HCT116 (cell line): ENCODE results near the gene VRK1. TPM values are rescaled to one million over a fixed set of nuclear protein-coding genes. Genes with fewer than 3 reads are reported as not detected.

Source experiments
- ATAC-seq: fragments of 200-7000 bp; cut with Tn5 transposase; 2 replicates; pipeline ENCODE4 v1.9.1; 2020; ENCODE audit warnings: mild to moderate bottlenecking, moderate library complexity
- BruUV-seq: library from RNA; stranded (reverse); fragments of 400-500 nt; replicated peaks from 2 replicates; lab custom pipeline; 2021; lab: Mats Ljungman, UMichigan
- CTCF ChIA-PET: fragments of 300-600 bp; sonication (Branson Sonifier 250); formaldehyde crosslinking; loops from one replicate; lab custom pipeline; 2021; ENCODE audit warnings: antibody characterized with exemption; lab: Charles Lee
- POLR2A ChIA-PET: fragments of 300-600, 350-600 bp; sonication (Branson Sonifier 250); formaldehyde crosslinking; loops from one replicate; lab custom pipeline; 2021; ENCODE audit warnings: antibody characterized with exemption; lab: Charles Lee
- RAD21 ChIA-PET, 2 experiments: fragments of 300-600 bp; sonication (Branson Sonifier 250); formaldehyde crosslinking; loops; one replicate each; lab custom pipeline; 2023; ENCODE audit warnings: low total read pairs in 2 of 2; ENCODE audit not compliant: uncharacterized antibody in 2 of 2, unreplicated experiment in 2 of 2, low non-redundant PET in 1 of 2; lab: Charles Lee
- DNase-seq: peaks from one replicate; pipeline ENCODE4 v3.0.0-alpha.2; 2010; ENCODE audit warnings: low read depth, low spot score
- H2AFZ ChIP-seq: fragments of 200-600 bp; shearing (Covaris generic), sonication (generic); 2 replicates; pipeline ENCODE4 v1.6.1; 2017; ENCODE audit warnings: low read depth, mixed run types, mixed read lengths, antibody characterized with exemption, low read length; ENCODE audit not compliant: poor library complexity, severe bottlenecking
- H3K27ac ChIP-seq: 2 replicates; pipeline ENCODE4 v1.5.1; 2012; ENCODE audit warnings: low read depth, low read length
- H3K27me3 ChIP-seq: fragments of 200-600 bp; sonication (generic); 2 replicates; pipeline ENCODE4 v1.6.1; 2016; ENCODE audit warnings: mixed run types, low read length, mixed read lengths; ENCODE audit not compliant: insufficient read depth
- H3K36me3 ChIP-seq, 2 experiments: fragments of 200-500 bp in 1 of 2; fragments of 200-600 bp in 1 of 2; sonication (Bioruptor generic) in 1 of 2; sonication (generic) in 1 of 2; 2 replicates each; pipeline versions ENCODE4 v1.5.1 to v1.6.1; 2014 to 2016; ENCODE audit warnings: low read length in 2 of 2, inconsistent platforms in 1 of 2, mixed read lengths in 1 of 2, mixed run types in 1 of 2; ENCODE audit not compliant: insufficient read depth in 2 of 2, control insufficient read depth in 1 of 2
- H3K4me1 ChIP-seq, 2 experiments: fragments of 200-600 bp in 1 of 2; sonication (generic) in 1 of 2; 2 replicates each; pipeline versions ENCODE4 v1.5.1 to v1.6.1; 2012 to 2017; ENCODE audit warnings: low read length in 2 of 2, inconsistent platforms in 1 of 2, mild to moderate bottlenecking in 1 of 2, mixed read lengths in 1 of 2, mixed run types in 1 of 2, moderate library complexity in 1 of 2; ENCODE audit not compliant: insufficient read depth in 2 of 2, control insufficient read depth in 1 of 2
- H3K4me2 ChIP-seq: fragments of 200-600 bp; sonication (generic); 2 replicates; pipeline ENCODE4 v1.6.1; 2017; ENCODE audit warnings: mixed run types, low read length, mixed read lengths
- H3K4me3 ChIP-seq, 2 experiments: fragments of 200-600 bp in 1 of 2; sonication (generic) in 1 of 2; replicated peaks in 1 of 2; 2 replicates each; pipeline ENCODE4 v1.5.1; 2011 to 2016; ENCODE audit warnings: low read length in 2 of 2, control low read depth in 1 of 2, low read depth in 1 of 2, mild to moderate bottlenecking in 1 of 2, mixed read lengths in 1 of 2, mixed run types in 1 of 2
- H3K79me2 ChIP-seq: fragments of 200-600 bp; sonication (generic); 2 replicates; pipeline ENCODE4 v1.6.1; 2017; ENCODE audit warnings: mild to moderate bottlenecking, mixed run types, low read length, moderate library complexity, mixed read lengths; ENCODE audit not compliant: insufficient read depth
- H3K9ac ChIP-seq: fragments of 200-600 bp; sonication (generic); 2 replicates; pipeline ENCODE4 v1.6.1; 2016; ENCODE audit warnings: low read length, mixed read lengths
- H3K9me2 ChIP-seq: fragments of 200-600 bp; sonication (generic), shearing (Covaris generic); 2 replicates; pipeline ENCODE4 v1.6.1; 2017; ENCODE audit warnings: mixed run types, mild to moderate bottlenecking, moderate library complexity; ENCODE audit not compliant: insufficient read depth
- H3K9me3 ChIP-seq, 2 experiments: fragments of 200-500 bp in 1 of 2; fragments of 200-600 bp in 1 of 2; sonication (Bioruptor generic) in 1 of 2; sonication (generic) in 1 of 2; 2 replicates each; pipeline ENCODE4 v1.6.1; 2014 to 2017; ENCODE audit warnings: low read length in 2 of 2, mixed read lengths in 2 of 2, inconsistent platforms in 1 of 2, low read depth in 1 of 2, mild to moderate bottlenecking in 1 of 2, mixed run types in 1 of 2, moderate library complexity in 1 of 2; ENCODE audit not compliant: control insufficient read depth in 1 of 2, insufficient read depth in 1 of 2
- H4K20me1 ChIP-seq: fragments of 200-600 bp; sonication (generic), shearing (Covaris generic); 2 replicates; pipeline ENCODE4 v1.6.1; 2017; ENCODE audit warnings: mixed run types, mild to moderate bottlenecking, moderate library complexity; ENCODE audit not compliant: insufficient read depth
- ATF3 ChIP-seq: IDR thresholded peaks from 2 replicates; pipeline ENCODE4 v1.6.1; 2012
- CEBPB ChIP-seq: IDR thresholded peaks from 2 replicates; pipeline ENCODE4 v1.6.1; 2012; ENCODE audit warnings: low read depth
- EGR1 ChIP-seq: IDR thresholded peaks from 2 replicates; pipeline ENCODE4 v1.6.1; 2012; ENCODE audit warnings: low read depth
- ELF1 ChIP-seq: IDR thresholded peaks from 2 replicates; pipeline ENCODE4 v1.6.1; 2012; ENCODE audit warnings: low read depth, borderline replicate concordance
- EZH2 ChIP-seq: fragments of 200-600 bp; sonication (generic); IDR thresholded peaks from 2 replicates; pipeline ENCODE4 v1.6.1; 2017; ENCODE audit warnings: antibody characterized with exemption, mixed run types
- EZH2phosphoT487 ChIP-seq: fragments of 200-600 bp; IDR thresholded peaks from 2 replicates; pipeline ENCODE4 v1.6.1; 2018; ENCODE audit warnings: antibody characterized with exemption, borderline replicate concordance
- FOSL1 ChIP-seq: IDR thresholded peaks from 2 replicates; pipeline ENCODE4 v1.6.1; 2012; ENCODE audit warnings: low read depth
- JUND ChIP-seq: IDR thresholded peaks from 2 replicates; pipeline ENCODE4 v1.6.1; 2012
- MAX ChIP-seq: IDR thresholded peaks from 2 replicates; pipeline ENCODE4 v1.6.1; 2012
- RAD21 ChIP-seq: IDR thresholded peaks from 2 replicates; pipeline ENCODE4 v1.6.1; 2012; ENCODE audit warnings: low read depth, mild to moderate bottlenecking
- REST ChIP-seq: IDR thresholded peaks from 2 replicates; pipeline ENCODE4 v1.6.1; 2012; ENCODE audit warnings: low read depth
- SIN3A ChIP-seq: IDR thresholded peaks from 2 replicates; pipeline ENCODE4 v1.6.1; 2012; ENCODE audit warnings: low read depth
- SP1 ChIP-seq: IDR thresholded peaks from 2 replicates; pipeline ENCODE4 v1.6.1; 2012; ENCODE audit warnings: low read depth
- TCF7L2 ChIP-seq: IDR thresholded peaks from 2 replicates; pipeline ENCODE4 v1.7.0; 2011; ENCODE audit warnings: borderline replicate concordance, inconsistent platforms; ENCODE audit not compliant: insufficient read depth, insufficient read length; ENCODE audit errors: extremely low read depth
- YY1 ChIP-seq: IDR thresholded peaks from 2 replicates; pipeline ENCODE4 v1.6.1; 2011; ENCODE audit warnings: low read length, low read depth, moderate library complexity, mild to moderate bottlenecking; ENCODE audit not compliant: insufficient replicate concordance; ENCODE audit errors: extremely low read depth
- ZBTB33 ChIP-seq: IDR thresholded peaks from 2 replicates; pipeline ENCODE4 v1.6.1; 2011; ENCODE audit warnings: mild to moderate bottlenecking, low read length, moderate library complexity; ENCODE audit not compliant: insufficient replicate concordance; ENCODE audit errors: extremely low read depth
- ZNF274 ChIP-seq: fragments of 200-500 bp; sonication (Bioruptor generic); IDR thresholded peaks from 2 replicates; pipeline ENCODE4 v1.6.1; 2014; ENCODE audit warnings: mild to moderate bottlenecking, low read depth, low read length, inconsistent platforms
- intact Hi-C: fragments of 100-400 bp; cut with micrococcal nuclease; formaldehyde crosslinking; loops from 2 replicates; pipeline ENCODE4 v1.10.0; 2022
- total RNA-seq: library from RNA; stranded (reverse); gene quantifications from one replicate; pipeline ENCODE4 v1.2.1, GENCODE V29; 2021; ENCODE audit not compliant: unreplicated experiment

The VRK1 gene
- total RNA-seq, 1 experiment from 2014 or later, result 51.4 TPM

GRCh38 chr14:96897184-96897583, 100.0 kb downstream of the VRK1 start:
- no peak overlapping the region for H3K4me3 ChIP-seq
- H3K27ac ChIP-seq, result no peak overlapping the region
- ChIA-PET RAD21 (no interaction called here), CTCF (no interaction called here), POLR2A (no interaction called here)
- no peak overlapping the region for H2AFZ ChIP-seq
- H4K20me1 ChIP-seq, result no peaks in the 10 kb centered on the region
- TF ChIP-seq JUND (no peak), SP1 (no peak), RAD21 (no peak), ELF1 (no peak), YY1 (no peak), CEBPB (no peak), EZH2 (no peak), ZBTB33 (no peak), SIN3A (no peak), EGR1 (no peak)
- H3K4me1 ChIP-seq, result peaks cover 0 to 6% of the 10 kb centered on the region in 2 experiments; a peak in 1 of 4 replicates
- H3K36me3 ChIP-seq, result no peaks in the 10 kb centered on the region
- no peaks in the 10 kb centered on the region; the same call in 1 of the 2 replicates for H3K79me2 ChIP-seq
- no peak overlapping the region for H3K4me2 ChIP-seq
- H3K9me2 ChIP-seq, result no peaks in the 10 kb centered on the region
- H3K27me3 ChIP-seq, result no peaks in the 10 kb centered on the region
- H3K9ac ChIP-seq, result no peak overlapping the region
- no TSS peak for BruUV-seq
- no peak for DNase-seq
- ATAC-seq, result no peak
- intact Hi-C loops, result no loop called here
- H3K9me3 ChIP-seq, result no peaks in the 10 kb centered on the region

GRCh38 chr14:96901227-96901626, 104.0 kb downstream of the VRK1 start:
- H3K9me2 ChIP-seq, result no peaks in the 10 kb centered on the region
- no peak overlapping the region for H3K9ac ChIP-seq
- H2AFZ ChIP-seq, result no peak overlapping the region
- CTCF ChIA-PET, result no interaction called here
- intact Hi-C loops, result no loop called here
- no peaks in the 10 kb centered on the region for H4K20me1 ChIP-seq
- no peaks in the 10 kb centered on the region for H3K36me3 ChIP-seq
- H3K4me1 ChIP-seq, result no peaks in the 10 kb centered on the region
- H3K9me3 ChIP-seq, result no peaks in the 10 kb centered on the region
- H3K27ac ChIP-seq, result no peak overlapping the region
- no peak overlapping the region for H3K4me2 ChIP-seq
- TF ChIP-seq EZH2phosphoT487 (no peak), ATF3 (no peak), REST (no peak), MAX (no peak), FOSL1 (no peak), ELF1 (no peak), ZNF274 (no peak), JUND (no peak), EZH2 (no peak), TCF7L2 (no peak), EGR1 (no peak)
- RAD21 ChIA-PET, result no interaction called here
- H3K4me3 ChIP-seq, result no peak overlapping the region
- no peak for ATAC-seq
- POLR2A ChIA-PET, result no interaction called here
- no peaks in the 10 kb centered on the region for H3K27me3 ChIP-seq
- BruUV-seq, result no TSS peak
- no peaks in the 10 kb centered on the region for H3K79me2 ChIP-seq
- DNase-seq, result no peak
